H9 (cell line): ENCODE results near the gene WDFY1. TPM values are rescaled to one million over a fixed set of nuclear protein-coding genes. Genes with fewer than 3 reads are reported as not detected.

ENCODE experiments used
- DNase-seq: peaks from one replicate; pipeline ENCODE4 v3.0.0-alpha.2; 2017
- H2AFZ ChIP-seq: one replicate; pipeline ENCODE4 v1.6.1; 2013; ENCODE audit warnings: mild to moderate bottlenecking, low read length, control low read depth, moderate library complexity
- H2AK5ac ChIP-seq: 2 replicates; pipeline ENCODE4 v1.6.1; 2013; ENCODE audit warnings: low read length, control low read depth, mixed read lengths; ENCODE audit not compliant: insufficient read length
- H2BK120ac ChIP-seq: one replicate; pipeline ENCODE4 v1.6.1; 2013; ENCODE audit warnings: low read depth, mild to moderate bottlenecking, low read length, control low read depth, inconsistent platforms; ENCODE audit not compliant: poor library complexity, severe bottlenecking
- H2BK12ac ChIP-seq: 2 replicates; pipeline ENCODE4 v1.6.1; 2013; ENCODE audit warnings: low read length, control low read depth, mixed read lengths, low read depth; ENCODE audit not compliant: insufficient read length
- H2BK15ac ChIP-seq: 2 replicates; pipeline ENCODE4 v1.6.1; 2013; ENCODE audit warnings: low read depth, low read length, control low read depth
- H2BK20ac ChIP-seq: one replicate; pipeline ENCODE4 v1.6.1; 2013; ENCODE audit warnings: low read depth, mild to moderate bottlenecking, low read length, control low read depth, inconsistent platforms; ENCODE audit not compliant: poor library complexity, severe bottlenecking
- H2BK5ac ChIP-seq: 2 replicates; pipeline ENCODE4 v1.6.1; 2013; ENCODE audit warnings: low read length, control low read depth, mixed read lengths; ENCODE audit not compliant: insufficient read length
- H3K14ac ChIP-seq: 2 replicates; pipeline ENCODE4 v1.6.1; 2013; ENCODE audit warnings: low read length, control low read depth; ENCODE audit not compliant: insufficient read depth
- H3K18ac ChIP-seq: 2 replicates; pipeline ENCODE4 v1.6.1; 2013; ENCODE audit warnings: low read depth, mild to moderate bottlenecking, mixed read lengths, low read length, control low read depth; ENCODE audit not compliant: insufficient read length
- H3K23ac ChIP-seq: 2 replicates; pipeline ENCODE4 v1.6.1; 2013; ENCODE audit warnings: low read length, control low read depth, mixed read lengths, low read depth; ENCODE audit not compliant: insufficient read length
- H3K23me2 ChIP-seq: 2 replicates; pipeline ENCODE4 v1.6.1; 2013; ENCODE audit warnings: low read depth, mild to moderate bottlenecking, mixed read lengths, low read length, control low read depth; ENCODE audit not compliant: insufficient read length, poor library complexity, severe bottlenecking
- H3K27ac ChIP-seq: 2 replicates; pipeline ENCODE4 v1.5.1; 2013; ENCODE audit warnings: low read length, control low read depth, mixed read lengths, low read depth; ENCODE audit not compliant: insufficient read length
- H3K27me3 ChIP-seq: 2 replicates; pipeline ENCODE4 v1.6.1; 2013; ENCODE audit warnings: low read length, control low read depth, inconsistent platforms; ENCODE audit not compliant: insufficient read depth
- H3K4ac ChIP-seq: 2 replicates; pipeline ENCODE4 v1.6.1; 2013; ENCODE audit warnings: low read depth, mild to moderate bottlenecking, control low read depth, inconsistent platforms, low read length, moderate library complexity
- H3K4me1 ChIP-seq: 2 replicates; pipeline ENCODE4 v1.6.1; 2013; ENCODE audit warnings: low read length, control low read depth, inconsistent platforms; ENCODE audit not compliant: insufficient read depth
- H3K4me2 ChIP-seq: 2 replicates; pipeline ENCODE4 v1.6.1; 2013; ENCODE audit warnings: low read length, control low read depth, mixed read lengths; ENCODE audit not compliant: insufficient read length, insufficient read depth
- H3K56ac ChIP-seq: 2 replicates; pipeline ENCODE4 v1.6.1; 2013; ENCODE audit warnings: low read depth, mild to moderate bottlenecking, mixed read lengths, low read length, control low read depth; ENCODE audit not compliant: insufficient read length
- H3K79me1 ChIP-seq: 2 replicates; pipeline ENCODE4 v1.6.1; 2013; ENCODE audit warnings: low read depth, mild to moderate bottlenecking, moderate library complexity, low read length, control low read depth, inconsistent platforms; ENCODE audit not compliant: insufficient read depth, poor library complexity, severe bottlenecking
- H3K79me2 ChIP-seq: 2 replicates; pipeline ENCODE4 v1.6.1; 2013; ENCODE audit warnings: low read length, control low read depth, inconsistent platforms; ENCODE audit not compliant: insufficient read depth
- H3K9ac ChIP-seq: 2 replicates; pipeline ENCODE4 v1.6.1; 2013; ENCODE audit warnings: low read length, control low read depth, mixed read lengths; ENCODE audit not compliant: insufficient read length; ENCODE audit errors: extremely low read depth
- H3K9me3 ChIP-seq: one replicate; pipeline ENCODE4 v1.6.1; 2013; ENCODE audit warnings: low read depth, low read length, inconsistent platforms; ENCODE audit not compliant: control insufficient read depth
- H3T11ph ChIP-seq: one replicate; pipeline ENCODE4 v1.6.1; 2013; ENCODE audit warnings: mild to moderate bottlenecking, low read length, control low read depth, inconsistent platforms
- H4K20me1 ChIP-seq: one replicate; pipeline ENCODE4 v1.6.1; 2013; ENCODE audit not compliant: control insufficient read depth, insufficient read length, insufficient read depth
- H4K5ac ChIP-seq: 2 replicates; pipeline ENCODE4 v1.6.1; 2013; ENCODE audit warnings: low read depth, mild to moderate bottlenecking, mixed read lengths, low read length, control low read depth; ENCODE audit not compliant: insufficient read length
- H4K8ac ChIP-seq: replicated peaks from 2 replicates; pipeline ENCODE4 v1.6.1; 2013; ENCODE audit warnings: low read length, control low read depth, mixed read lengths, low read depth; ENCODE audit not compliant: insufficient read length
- H4K91ac ChIP-seq: 2 replicates; pipeline ENCODE4 v1.6.1; 2013; ENCODE audit warnings: low read depth, mild to moderate bottlenecking, moderate library complexity, mixed read lengths, low read length, control low read depth; ENCODE audit not compliant: insufficient read length
- H3K27ac Mint-ChIP-seq, 3 experiments: 2 replicates in 2 of 3; 3 replicates in 1 of 3; pipeline ENCODE4 v1.8.0; 2020 to 2021; ENCODE audit warnings: mixed read lengths in 3 of 3, mild to moderate bottlenecking in 1 of 3, moderate library complexity in 1 of 3
- H3K27me3 Mint-ChIP-seq: 2 replicates; pipeline ENCODE4 v1.8.0; 2021; ENCODE audit warnings: low read depth, mild to moderate bottlenecking, moderate library complexity, mixed read lengths
- H3K36me3 Mint-ChIP-seq, 3 experiments: 2 replicates in 2 of 3; 3 replicates in 1 of 3; pipeline ENCODE4 v1.8.0; 2020 to 2021; ENCODE audit warnings: low read depth in 3 of 3, mixed read lengths in 3 of 3; ENCODE audit not compliant: insufficient read depth in 1 of 3
- H3K4me1 Mint-ChIP-seq, 2 experiments: 2 replicates each; pipeline ENCODE4 v1.8.0; 2020; ENCODE audit warnings: mixed read lengths in 2 of 2
- H3K4me3 Mint-ChIP-seq, 2 experiments: 2 replicates in 1 of 2; 3 replicates in 1 of 2; pipeline ENCODE4 v1.8.0; 2020 to 2021; ENCODE audit warnings: mild to moderate bottlenecking in 2 of 2, mixed read lengths in 2 of 2, moderate library complexity in 1 of 2
- H3K9me3 Mint-ChIP-seq, 2 experiments: 2 replicates in 1 of 2; 3 replicates in 1 of 2; pipeline ENCODE4 v1.8.0; 2020; ENCODE audit warnings: mild to moderate bottlenecking in 2 of 2, mixed read lengths in 2 of 2, moderate library complexity in 1 of 2
- WGBS: extraction: QIAGEN DNeasy Blood & Tissue Kit; methylation state at CpG from one replicate; pipeline ENCODE4 v1.1.7; 2013; ENCODE audit warnings: missing lambda C conversion rate, low lambda C conversion rate, mixed read lengths; ENCODE audit not compliant: insufficient read length; ENCODE audit errors: extremely low coverage; 5-methylcytosine and 5-hydroxymethylcytosine counted together
- total RNA-seq: library from RNA; stranded (reverse); gene quantifications from 2 replicates; pipeline ENCODE4 v1.2.1, GENCODE V29; 2021
- TF ChIP-seq, protein P1 (sequence below): fragments of 200-600 bp; sonication (generic); conservative IDR thresholded peaks from 3 replicates; pipeline ENCODE4 v1.8.0; 2021; ENCODE audit warnings: antibody characterized with exemption, mild to moderate bottlenecking

Gene WDFY1
- total RNA-seq, 1 experiment from 2014 or later: 54.1 TPM

DNA sequence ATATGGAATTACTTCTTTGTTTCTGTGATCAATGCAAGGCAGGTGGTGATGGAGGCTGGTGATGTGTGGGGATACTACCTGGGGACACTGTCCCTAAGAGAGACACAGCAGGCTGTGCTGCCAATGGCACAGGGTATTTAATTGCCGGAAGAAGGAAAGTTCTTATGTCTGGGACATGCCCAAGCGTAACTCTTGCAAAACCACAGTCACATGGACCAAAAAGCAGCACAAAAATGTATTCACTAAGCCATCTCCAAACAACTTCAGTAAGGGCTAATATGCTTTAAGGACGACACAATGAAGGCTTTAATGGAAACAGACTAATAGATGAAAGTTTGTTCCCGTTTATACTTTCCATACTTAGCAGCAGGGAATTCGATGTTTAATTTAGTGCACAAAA is 58.0 kb downstream of the WDFY1 start:
- H4K8ac ChIP-seq: no peak overlapping the region
- H3K36me3 Mint-ChIP-seq: peaks cover 26 to 62% (median 50%) of the 10 kb centered on the region in 3 experiments
- H3K4me1 ChIP-seq: no peaks in the 10 kb centered on the region
- no peak for DNase-seq
- H3K27me3 ChIP-seq: no peaks in the 10 kb centered on the region
- H3K56ac ChIP-seq: no peak overlapping the region
- no peaks in the 10 kb centered on the region for H3K79me1 ChIP-seq
- no peaks in the 10 kb centered on the region for H3K4me1 Mint-ChIP-seq
- no peak overlapping the region for H2BK12ac ChIP-seq
- H3K27me3 Mint-ChIP-seq: no peaks in the 10 kb centered on the region
- H2AK5ac ChIP-seq: no peak overlapping the region
- H3K9ac ChIP-seq: no peak overlapping the region
- TF ChIP-seq, protein P1, sequence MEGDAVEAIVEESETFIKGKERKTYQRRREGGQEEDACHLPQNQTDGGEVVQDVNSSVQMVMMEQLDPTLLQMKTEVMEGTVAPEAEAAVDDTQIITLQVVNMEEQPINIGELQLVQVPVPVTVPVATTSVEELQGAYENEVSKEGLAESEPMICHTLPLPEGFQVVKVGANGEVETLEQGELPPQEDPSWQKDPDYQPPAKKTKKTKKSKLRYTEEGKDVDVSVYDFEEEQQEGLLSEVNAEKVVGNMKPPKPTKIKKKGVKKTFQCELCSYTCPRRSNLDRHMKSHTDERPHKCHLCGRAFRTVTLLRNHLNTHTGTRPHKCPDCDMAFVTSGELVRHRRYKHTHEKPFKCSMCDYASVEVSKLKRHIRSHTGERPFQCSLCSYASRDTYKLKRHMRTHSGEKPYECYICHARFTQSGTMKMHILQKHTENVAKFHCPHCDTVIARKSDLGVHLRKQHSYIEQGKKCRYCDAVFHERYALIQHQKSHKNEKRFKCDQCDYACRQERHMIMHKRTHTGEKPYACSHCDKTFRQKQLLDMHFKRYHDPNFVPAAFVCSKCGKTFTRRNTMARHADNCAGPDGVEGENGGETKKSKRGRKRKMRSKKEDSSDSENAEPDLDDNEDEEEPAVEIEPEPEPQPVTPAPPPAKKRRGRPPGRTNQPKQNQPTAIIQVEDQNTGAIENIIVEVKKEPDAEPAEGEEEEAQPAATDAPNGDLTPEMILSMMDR: no peak
- H3K23me2 ChIP-seq: no peaks in the 10 kb centered on the region
- H2BK5ac ChIP-seq: no peak overlapping the region
- H3K4me2 ChIP-seq: no peak overlapping the region
- H3K27ac Mint-ChIP-seq: peak overlapping the region in 2 of 3 experiments; percentile 31 to 37; a peak in 4 of 7 replicates
- no peak overlapping the region for H3K14ac ChIP-seq
- H3K4ac ChIP-seq: no peak overlapping the region
- no peaks in the 10 kb centered on the region; a peak in 2 of 5 replicates for H3K9me3 Mint-ChIP-seq
- H2BK15ac ChIP-seq: no peak overlapping the region
- no peak overlapping the region for H3T11ph ChIP-seq
- H4K91ac ChIP-seq: no peak overlapping the region
- no peak overlapping the region for H2BK20ac ChIP-seq
- WGBS: no CpG with 5 or more reads among the region's 5 CpGs
- no peak overlapping the region for H2AFZ ChIP-seq
- no peak overlapping the region for H3K18ac ChIP-seq
- H4K5ac ChIP-seq: no peak overlapping the region
- H2BK120ac ChIP-seq: no peak overlapping the region
- H3K79me2 ChIP-seq: no peaks in the 10 kb centered on the region
- no peak overlapping the region for H3K4me3 Mint-ChIP-seq
- no peak overlapping the region for H3K23ac ChIP-seq
- H3K9me3 ChIP-seq: no peaks in the 10 kb centered on the region
- H3K27ac ChIP-seq: no peak overlapping the region
- H4K20me1 ChIP-seq: no peaks in the 10 kb centered on the region
